HTERT RPE-1 (cell line): Measurements from ENCODE around the gene RNF186.
"Not testable (repeated sequence)": the region's sequence is repeated elsewhere in the genome, so short reads cannot be mapped to it uniquely, and the experiment has no call there.

Experiments
- in situ Hi-C: fragments of 300-500 bp; cut with MboI; formaldehyde crosslinking; loops from 4 replicates; pipeline ENCODE4 v1.14.3; 2020; ENCODE audit warnings: low sequenced_read_pairs

Gene RNF186, protein sequence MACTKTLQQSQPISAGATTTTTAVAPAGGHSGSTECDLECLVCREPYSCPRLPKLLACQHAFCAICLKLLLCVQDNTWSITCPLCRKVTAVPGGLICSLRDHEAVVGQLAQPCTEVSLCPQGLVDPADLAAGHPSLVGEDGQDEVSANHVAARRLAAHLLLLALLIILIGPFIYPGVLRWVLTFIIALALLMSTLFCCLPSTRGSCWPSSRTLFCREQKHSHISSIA

DNA sequence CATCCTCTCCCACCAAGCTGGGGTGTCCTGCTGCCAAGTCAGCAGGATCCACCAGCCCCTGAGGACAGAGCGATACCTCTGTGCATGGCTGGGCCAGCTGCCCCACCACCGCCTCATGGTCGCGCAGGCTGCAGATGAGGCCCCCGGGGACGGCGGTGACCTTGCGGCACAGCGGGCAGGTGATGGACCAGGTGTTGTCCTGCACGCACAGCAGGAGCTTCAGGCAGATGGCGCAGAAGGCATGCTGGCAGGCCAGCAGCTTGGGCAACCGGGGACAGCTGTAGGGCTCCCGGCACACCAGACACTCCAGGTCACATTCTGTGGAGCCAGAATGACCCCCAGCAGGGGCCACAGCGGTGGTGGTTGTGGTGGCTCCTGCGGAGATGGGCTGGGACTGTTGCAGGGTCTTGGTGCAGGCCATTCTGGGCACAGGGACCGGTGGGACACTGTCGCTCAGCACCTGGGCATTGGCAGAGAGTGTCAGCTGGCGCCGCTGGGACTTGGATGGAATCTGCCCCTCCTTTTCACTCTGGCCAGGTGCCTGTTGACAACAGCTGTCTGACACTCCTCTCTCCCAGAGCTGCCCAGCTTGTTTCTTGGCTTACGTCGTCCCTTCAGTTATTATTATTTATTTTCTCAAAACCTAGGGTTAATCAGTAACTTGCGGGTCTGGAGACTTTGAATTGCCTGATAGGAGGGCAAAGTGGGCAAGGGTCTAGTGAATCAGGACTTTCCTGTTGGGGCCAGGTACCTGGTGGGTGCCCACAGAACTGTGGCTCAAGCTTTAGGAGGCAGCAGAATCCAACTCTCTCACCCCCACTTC lies at the start of gene RNF186:
RNF186 (minus strand) TSS at position 603 of the 823 bp plus-strand sequence; CDS start at position 421, 182 bp downstream.
- in situ Hi-C loops: no loop called here

GRCh38 chr1:19864570-19865160 lies 49.6 kb upstream of the RNF186 start:
- in situ Hi-C loops: no loop called here

GRCh38 chr1:19862944-19863343 lies 47.9 kb upstream of the RNF186 start:
- in situ Hi-C loops: no loop called here

DNA sequence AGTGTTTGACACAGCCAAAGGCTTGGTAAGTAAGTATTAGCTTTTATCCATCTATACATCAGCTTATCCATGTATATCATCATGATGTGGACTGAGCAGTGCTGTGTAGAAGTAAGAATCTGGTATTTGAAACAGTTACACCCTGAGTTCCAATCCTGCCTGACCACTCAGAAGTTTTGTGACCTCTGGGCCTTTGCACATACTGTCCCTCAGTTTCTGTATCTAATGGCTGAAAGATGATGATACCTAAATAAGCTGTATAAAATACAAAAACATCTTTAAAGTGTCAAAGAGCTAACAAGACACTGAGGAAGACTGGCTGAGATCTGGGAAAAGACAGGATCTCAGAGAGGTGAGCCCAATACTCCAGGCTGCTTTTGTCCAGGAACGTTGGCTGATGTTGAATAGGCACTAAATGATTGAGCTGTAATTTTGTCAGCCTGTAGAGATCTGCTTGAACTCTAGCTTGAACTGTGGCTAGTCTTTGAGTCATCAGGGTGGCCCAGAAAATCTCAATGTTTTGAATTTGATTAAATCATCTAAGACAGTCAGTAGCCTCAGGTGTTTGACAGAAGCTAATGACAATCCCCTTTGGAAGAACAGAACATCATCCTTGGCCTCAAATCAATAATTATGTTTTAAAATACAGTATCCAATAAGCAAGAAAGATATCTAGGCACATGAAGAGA lies 46.9 kb upstream of the RNF186 start:
- in situ Hi-C loops: no loop called here

- in situ Hi-C loops: no loop called here
Observed at GRCh38 chr1:19861034-19861433, 46.0 kb upstream of the RNF186 start.

- in situ Hi-C loops: no loop called here
Observed at GRCh38 chr1:19860418-19860817, 45.3 kb upstream of the RNF186 start.

DNA sequence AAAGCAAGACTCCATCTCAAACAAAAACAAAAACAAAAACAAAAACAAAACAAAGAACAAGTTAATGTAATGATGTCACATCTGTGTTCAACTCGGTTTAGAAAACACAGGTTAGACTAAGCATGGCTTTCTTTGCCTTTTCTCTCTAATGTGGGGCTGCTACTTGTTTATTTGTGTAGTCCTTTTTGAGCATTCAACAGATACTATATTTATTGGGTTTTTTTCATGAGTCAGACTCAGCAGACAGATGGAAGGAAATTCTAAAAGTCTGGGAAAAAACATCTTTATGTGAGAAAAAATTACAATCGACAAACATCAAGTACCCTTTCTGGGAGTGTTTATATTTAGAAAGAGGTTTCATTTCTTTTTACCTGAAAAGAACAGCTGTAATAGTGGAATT lies 44.8 kb upstream of the RNF186 start:
- in situ Hi-C loops: no loop called here

DNA sequence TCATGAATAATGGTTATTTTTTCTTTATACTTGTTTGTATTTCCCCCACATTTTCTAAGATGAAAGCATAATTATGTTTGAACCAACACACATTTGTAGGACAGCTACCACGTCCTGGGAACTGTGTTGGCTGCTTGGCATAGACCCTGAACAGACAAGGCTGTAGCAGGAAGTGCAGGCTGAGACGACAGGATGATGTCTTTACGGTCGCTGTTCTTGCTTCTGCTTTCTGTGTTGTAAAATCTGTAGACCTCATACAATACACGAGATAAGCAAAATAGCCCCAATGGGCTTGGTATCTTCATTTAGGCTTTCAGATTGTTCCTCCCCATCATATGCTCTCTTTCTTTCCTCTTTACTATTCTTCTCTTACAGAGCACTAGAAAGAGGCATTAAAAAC lies 43.8 kb upstream of the RNF186 start:
- in situ Hi-C loops: no loop called here

- in situ Hi-C loops: no loop called here
Observed at GRCh38 chr1:19854866-19855265, 39.8 kb upstream of the RNF186 start.

DNA sequence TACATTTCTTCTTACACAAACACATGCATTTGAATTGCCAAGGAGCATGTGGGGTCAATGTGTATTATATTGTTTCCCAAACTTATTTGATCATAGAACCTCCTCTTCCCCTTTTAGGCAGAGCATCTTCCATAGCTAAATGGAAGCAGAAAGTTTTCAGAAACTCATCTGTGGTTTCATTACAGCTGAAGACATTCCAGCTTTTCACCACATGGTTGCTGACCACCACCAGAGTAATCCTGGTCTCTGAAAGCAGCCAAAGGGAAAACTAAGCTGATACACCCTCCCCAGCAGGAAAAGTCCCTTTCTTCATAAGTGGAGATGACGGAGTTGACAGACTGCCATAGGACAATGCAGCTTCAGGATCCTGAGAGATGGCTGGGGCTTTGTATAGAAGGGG lies 37.0 kb upstream of the RNF186 start:
- in situ Hi-C loops: no loop called here

GRCh38 chr1:19850214-19850613 lies 35.1 kb upstream of the RNF186 start:
- in situ Hi-C loops: no loop called here

DNA sequence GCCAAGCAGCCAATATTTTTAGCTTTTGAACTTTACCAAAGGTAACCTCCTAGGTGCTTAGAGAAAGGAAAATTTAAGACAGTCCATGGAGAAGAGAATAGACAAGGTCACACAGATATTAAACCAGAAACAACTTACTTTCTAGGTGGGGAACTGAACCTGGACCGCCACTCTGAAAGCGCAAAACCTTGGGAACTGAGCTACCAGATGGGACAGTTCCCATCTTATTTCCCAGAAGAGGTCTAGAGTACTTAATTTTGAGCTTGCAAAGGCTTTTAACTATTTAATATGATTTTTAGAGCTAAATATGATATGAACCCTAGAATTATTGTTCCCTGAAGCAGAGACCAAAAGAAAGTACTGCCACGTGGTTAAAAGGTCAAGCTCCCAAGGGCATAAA lies 34.2 kb upstream of the RNF186 start:
- in situ Hi-C loops: not testable (repeated sequence)

GRCh38 chr1:19847334-19847733 lies 32.3 kb upstream of the RNF186 start:
- in situ Hi-C loops: not testable (repeated sequence)

- in situ Hi-C loops: no loop called here
Observed at GRCh38 chr1:19846338-19846737, 31.3 kb upstream of the RNF186 start.

DNA sequence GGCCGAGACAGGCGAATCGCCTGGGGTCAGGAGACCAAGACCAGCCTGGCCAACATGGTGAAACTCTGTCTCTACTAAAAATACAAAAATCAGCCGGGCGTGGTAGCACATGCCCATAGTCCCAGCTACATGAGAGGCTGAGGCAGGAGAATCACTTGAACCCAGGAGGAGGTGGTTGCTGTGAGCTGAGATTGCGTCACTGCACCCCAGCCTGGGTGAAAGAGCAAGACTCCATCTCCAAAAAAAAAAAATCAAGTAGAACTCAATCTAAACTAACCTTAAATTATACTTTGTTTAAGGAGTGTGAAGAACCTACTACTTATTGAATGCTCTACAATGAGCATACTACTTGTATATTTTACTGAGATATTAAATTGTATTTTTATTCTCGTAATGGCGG lies 30.5 kb upstream of the RNF186 start:
- in situ Hi-C loops: no loop called here

DNA sequence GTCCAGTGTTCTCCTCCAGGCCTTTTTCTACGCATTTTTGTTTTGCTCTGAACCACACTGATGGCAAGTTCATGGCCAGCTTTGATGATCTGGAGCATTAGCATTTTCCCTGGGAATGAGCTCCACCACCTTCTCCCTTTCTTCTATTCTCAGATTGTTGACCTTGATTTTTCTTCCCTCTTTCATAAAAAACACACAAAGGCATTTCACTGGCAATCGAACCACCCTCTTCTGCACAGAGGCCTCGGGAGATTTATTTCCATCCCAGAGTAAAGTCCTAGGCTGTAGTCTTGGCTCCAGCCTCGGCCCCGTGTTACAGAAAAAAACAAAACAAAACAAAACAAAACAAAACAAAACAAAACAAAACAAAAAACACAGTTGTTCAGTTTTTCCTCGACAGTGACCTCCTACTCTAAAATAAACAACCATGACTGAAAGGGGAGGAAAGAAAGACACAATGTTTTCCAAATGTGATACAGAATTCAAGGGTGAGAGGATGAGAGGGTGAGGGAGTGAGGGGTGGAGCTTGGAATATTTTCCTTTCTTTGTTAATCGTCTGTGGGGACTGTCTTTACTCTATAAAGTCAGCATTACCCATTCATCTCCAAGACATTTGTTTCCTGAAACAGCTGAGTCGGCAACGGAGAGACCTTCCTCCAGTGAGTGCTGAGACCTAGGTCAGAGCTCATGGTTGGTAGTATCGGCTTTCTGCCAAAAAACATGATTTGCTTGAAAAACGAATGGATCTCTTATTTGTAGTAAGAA lies 29.8 kb upstream of the RNF186 start:
- in situ Hi-C loops: no loop called here

- in situ Hi-C loops: no loop called here
Observed at GRCh38 chr1:19840228-19840627, 25.1 kb upstream of the RNF186 start.

DNA sequence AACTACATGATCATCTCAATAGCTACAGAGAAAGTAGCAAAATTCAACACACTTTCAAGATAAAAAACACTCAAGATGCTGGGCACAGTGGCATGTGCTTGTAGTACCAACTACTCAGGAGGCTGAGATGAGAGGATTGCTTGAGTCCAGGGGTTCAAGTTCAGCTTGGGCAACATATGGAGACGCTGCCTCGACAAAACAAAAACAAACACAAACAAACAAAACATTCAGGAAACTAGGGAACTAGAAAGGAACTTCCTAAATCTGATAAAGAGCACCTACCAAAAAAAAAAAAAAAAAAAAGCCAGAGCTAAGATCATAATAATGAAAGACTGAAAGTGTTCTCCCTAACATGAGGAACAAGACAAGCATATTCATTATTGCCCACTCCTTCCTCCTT lies 22.8 kb upstream of the RNF186 start:
- in situ Hi-C loops: no loop called here

GRCh38 chr1:19835578-19835977 lies 20.5 kb upstream of the RNF186 start:
- in situ Hi-C loops: no loop called here

DNA sequence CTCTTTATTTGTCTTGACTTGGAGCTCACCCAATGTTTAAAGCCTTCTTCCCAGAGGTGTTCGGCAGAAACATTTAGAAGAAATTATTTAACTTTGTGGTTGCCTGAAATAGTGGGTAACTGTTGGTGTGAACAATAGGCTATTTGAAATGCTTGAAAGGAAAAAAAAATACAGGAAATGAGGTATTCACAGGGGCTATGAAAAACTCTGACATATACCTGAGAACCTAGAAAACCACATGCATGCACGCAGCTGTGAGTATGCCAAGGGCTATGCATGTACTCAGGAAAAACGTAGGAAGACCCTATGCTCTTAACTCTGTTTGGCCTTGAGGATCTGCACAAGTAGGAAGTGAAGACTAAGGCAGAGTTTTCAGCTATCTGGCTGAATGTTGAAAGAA lies 16.4 kb upstream of the RNF186 start:
- in situ Hi-C loops: no loop called here

DNA sequence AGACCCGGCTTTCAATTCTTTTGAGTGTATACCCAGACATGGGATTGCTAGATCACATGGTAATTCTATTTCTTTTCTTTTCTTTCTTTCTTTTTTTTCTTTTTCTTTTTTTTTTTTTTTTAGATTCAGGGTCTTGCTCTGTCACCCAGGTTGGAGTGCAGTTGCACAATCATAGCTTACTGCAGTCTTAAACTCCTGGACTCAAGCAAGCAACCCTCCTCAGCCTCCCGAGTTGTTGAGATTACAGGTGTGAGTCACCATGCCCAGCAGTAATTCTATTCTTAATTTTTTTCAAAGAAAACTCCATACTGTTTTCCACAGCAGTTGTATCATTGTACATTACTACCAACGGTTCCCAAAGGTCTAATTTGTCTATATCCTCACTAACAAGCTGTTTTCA lies 13.5 kb upstream of the RNF186 start:
- in situ Hi-C loops: no loop called here
